HUDEP-2 (cell line): ENCODE results near the gene SGCE.

ENCODE experiments used
- DNase-seq, 76 experiments: peaks; one replicate each; lab custom pipeline; 2025; ENCODE audit not compliant: unreplicated experiment in 76 of 76; lab: John Stamatoyannopoulos, UW

SGCE gene

DNA sequence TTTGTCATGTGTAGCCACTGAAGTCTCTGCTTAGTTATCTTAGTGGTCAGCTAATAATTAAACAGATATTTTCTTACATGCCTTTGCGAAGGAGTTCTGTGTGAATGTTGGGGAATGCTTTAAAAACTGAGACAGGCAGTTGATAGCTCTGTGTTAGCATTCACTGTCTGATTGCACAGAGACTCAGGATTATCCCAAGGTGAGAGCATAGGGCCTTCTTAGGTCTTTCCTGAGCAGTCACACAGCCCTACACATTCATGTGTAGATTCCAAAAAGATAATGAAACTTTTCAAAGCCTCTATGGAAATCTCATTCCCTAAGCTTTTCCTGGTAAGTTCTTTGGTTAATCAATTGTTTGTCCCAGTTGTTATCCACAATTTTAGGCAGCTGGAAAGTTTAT lies 78.6 kb downstream of the SGCE start:
- no peak for DNase-seq

DNA sequence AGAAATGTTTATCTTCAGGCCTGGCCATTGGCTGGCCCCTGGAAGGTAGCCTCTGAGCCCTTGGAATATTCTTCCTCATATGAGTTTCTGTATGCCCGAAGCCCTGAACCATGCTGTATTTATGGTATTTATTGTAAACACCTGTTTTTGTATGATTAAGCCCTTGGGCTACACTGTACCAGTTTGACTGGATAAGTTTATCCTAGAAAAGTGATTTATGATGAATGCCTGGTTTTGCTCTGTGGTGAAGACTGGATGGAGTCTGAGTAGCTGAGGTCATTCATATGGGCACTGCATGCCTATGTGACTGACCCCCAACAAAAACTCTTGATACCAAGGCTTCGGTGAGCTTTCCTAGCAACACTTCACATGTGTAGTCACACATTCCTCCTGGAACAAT lies 79.6 kb downstream of the SGCE start:
- DNase-seq = no peak

DNA sequence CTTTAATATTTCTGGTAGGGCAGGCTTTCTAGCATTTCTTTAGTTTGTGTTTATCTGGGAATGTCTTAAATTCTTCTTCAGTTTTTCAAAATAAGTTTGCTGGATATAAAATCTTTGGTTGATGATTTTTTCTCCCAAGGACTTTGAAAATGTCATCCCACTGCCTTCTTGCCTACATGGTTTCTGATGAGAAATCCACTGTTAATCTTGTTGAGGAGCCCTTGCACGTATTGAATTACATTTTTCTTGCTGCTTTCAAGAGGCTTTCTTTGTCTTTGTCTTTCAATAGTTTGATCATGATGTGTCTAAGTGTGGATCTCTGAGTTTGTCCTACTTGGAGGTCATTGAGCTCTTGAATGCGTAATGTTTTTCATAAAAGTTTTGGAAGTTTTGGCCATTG lies 80.3 kb downstream of the SGCE start:
- no peak for DNase-seq

DNA sequence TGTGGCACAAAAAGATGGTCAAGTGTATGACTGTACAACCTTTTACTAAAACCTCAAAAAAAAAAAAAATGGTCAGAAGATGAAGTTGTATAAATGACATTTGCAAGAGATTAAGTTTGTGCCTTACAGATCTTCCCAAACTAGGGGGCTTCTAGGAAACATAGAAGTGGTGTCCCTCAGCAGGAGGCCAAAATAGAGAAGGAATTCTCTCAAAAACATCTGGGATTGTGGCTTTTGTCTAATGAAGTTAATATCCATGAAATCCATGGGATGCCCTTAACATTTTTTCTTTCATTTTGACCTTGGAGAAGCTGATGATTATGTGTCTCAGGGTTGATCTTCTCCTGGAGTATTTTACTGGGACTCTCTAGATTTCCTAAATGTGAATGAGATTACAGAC lies 84.1 kb downstream of the SGCE start:
- no peak for DNase-seq

DNA sequence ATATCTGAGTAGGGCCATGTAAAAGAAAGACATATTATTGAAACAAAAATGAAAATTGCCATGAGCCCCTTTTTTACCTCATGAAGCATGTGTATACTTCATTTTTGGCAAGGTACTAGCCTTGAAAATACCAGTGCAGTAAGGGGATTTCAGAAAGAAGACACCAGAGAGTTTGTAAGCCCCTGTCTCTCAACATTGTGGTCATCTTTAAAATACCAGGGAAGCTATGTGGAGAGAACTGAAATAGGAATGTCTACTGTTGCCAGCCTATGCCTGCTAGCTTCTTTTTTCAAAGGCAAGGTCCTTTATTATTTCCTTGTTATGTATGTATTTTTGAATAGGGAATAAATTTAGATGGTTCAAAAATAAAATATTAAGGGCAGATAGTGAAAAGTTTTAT lies 88.5 kb downstream of the SGCE start:
- no peak for DNase-seq

DNA sequence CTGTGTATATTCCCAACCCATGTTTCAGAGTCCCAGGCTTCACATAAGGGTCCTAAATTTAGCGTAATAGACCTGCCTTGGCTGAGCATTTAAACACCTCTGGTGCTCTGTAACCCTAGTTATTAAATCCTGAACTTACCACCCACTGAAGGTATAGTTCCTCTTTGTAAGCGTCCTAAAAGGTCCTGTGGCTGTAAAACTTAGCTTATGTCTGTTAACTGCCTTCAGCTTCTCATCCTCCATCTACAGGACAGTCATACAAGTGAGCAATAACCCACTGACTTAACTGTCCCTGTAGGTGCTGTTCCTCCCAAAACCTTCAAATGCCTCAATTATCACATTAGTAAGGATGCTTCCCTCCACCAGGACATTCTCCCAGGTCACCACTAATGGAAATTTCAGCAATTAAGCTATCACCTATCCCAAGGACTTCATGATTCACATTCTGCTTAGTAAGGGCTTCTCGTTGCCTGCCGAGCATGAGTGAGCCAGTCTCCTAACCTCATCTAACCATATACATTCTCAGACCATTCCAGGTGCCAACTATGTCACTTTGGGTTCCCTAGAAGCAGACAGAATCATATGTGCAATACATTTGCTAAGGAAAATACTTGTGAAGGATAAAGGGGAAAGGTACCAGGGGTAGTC lies 90.6 kb downstream of the SGCE start:
- no peak for DNase-seq

DNA sequence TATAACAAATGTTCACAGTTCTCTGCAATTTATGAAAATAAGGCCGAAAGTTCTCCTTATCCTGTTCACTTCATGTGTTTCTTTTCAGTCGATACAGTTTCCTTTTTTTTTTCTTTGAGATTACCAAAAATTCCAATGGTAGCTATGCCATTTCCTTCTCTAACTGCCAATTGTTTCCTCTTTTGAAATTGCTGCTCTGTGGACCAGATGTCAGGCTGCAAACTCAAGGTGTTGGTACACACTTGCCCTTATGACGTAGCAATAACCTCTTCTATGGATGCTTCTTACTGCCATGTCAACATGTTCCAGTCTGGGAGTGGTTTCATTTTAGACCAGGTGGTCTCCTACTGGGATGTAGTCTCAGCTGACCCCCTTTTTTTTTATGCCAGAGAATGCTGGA lies 93.4 kb downstream of the SGCE start:
- no peak for DNase-seq

DNA sequence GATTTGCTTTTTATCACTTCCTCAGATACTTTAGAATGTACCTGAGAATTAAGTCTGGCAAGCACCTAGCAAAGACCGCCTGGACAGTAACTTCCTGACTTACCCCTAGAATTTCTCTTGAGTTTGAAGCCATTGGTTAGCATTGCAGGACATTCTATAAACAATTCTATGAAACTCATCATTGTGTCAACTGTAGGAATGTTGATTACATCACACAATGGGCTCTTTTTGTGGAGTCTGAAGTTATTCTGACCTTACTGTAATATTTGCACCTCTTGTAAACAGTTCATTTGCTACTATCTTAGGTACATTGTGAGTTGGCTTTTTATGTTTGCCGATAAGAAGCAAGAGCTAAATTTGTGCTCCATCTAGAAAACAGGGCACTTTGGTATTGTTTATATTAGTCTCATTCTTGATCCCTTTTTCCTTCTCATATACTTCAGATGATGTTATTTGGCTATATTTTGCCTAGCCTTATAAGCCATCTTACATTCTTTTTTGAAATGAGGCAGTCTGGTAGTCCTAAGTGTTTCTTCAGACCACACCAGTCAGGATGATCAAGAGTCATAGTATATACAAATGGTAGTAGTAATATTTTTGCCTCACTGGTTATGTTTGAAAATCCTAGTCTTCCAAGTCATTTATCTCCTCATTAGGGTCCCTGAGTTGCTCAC lies 94.0 kb downstream of the SGCE start:
- DNase-seq = no peak

DNA sequence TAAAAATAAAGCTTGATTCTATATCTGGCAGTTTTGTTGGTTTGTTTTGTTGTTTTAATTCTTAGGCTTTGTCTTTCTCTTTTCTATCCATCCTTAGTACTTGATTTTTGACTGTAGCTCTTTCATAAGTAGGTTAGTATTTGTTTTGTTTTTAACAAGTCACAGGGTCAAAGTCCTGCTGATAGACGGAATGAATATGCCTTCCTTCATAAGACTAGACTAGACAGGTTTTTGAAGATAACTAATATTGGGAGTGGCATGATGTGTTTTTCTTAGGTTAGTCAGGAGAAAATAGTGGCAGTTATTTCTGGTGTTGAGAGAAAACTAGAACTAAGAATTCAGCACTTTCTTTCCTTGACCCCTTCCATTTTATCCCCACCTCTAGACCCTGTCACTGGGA lies 96.0 kb downstream of the SGCE start:
- DNase-seq = no peak

- DNase-seq = no peak
Observed at GRCh38 chr7:94557215-94557614, 98.7 kb downstream of the SGCE start.

GRCh38 chr7:94556028-94556427 lies 99.9 kb downstream of the SGCE start:
- no peak for DNase-seq

DNA sequence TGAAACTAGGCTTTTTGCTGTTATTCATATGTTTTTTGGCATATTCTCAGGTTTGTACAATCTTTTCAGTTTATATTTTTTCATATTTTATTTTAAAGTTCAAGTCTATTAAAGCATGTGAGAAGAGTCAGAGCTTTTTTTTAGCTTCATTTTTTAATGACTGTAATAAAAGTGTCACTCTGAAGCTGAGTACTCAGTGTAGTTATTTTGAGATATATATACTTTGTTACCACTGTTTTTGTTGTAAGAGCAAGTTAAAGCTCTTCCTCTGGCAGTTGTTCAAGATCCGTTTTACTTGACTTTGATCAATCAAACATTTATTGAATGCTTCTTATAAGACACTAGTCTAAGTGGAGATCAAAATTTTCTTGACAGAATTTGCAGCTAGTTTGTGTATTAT lies 108.8 kb downstream of the SGCE start:
- no peak for DNase-seq

GRCh38 chr7:94540428-94540827 lies 115.5 kb downstream of the SGCE start:
- no peak for DNase-seq
